Retinal pigment epithelial cell (primary cell): ENCODE results near the gene DEFB113.

ENCODE experiments used
- DNase-seq: peaks from one replicate; pipeline ENCODE4 v3.0.0-alpha.2; 2010; ENCODE audit warnings: low read depth
- H3K4me3 ChIP-seq: 2 replicates; pipeline ENCODE4 v1.5.1; 2011; ENCODE audit warnings: mild to moderate bottlenecking, low read length, control low read depth, moderate library complexity
- TF ChIP-seq, protein P1 (sequence below): conservative IDR thresholded peaks from 2 replicates; pipeline ENCODE4 v1.5.1; 2011; ENCODE audit warnings: low read depth, low read length, control low read depth, inconsistent platforms

DEFB113 gene, protein sequence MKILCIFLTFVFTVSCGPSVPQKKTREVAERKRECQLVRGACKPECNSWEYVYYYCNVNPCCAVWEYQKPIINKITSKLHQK

GRCh38 chr6:49969605-49970004, at the start of gene DEFB113:
DEFB113 (minus strand) TSS chr6:49969625; CDS start chr6:49969625, 0 bp downstream.
- no peak within 1 kb of the TSS for H3K4me3 ChIP-seq
- TF ChIP-seq, protein P1, sequence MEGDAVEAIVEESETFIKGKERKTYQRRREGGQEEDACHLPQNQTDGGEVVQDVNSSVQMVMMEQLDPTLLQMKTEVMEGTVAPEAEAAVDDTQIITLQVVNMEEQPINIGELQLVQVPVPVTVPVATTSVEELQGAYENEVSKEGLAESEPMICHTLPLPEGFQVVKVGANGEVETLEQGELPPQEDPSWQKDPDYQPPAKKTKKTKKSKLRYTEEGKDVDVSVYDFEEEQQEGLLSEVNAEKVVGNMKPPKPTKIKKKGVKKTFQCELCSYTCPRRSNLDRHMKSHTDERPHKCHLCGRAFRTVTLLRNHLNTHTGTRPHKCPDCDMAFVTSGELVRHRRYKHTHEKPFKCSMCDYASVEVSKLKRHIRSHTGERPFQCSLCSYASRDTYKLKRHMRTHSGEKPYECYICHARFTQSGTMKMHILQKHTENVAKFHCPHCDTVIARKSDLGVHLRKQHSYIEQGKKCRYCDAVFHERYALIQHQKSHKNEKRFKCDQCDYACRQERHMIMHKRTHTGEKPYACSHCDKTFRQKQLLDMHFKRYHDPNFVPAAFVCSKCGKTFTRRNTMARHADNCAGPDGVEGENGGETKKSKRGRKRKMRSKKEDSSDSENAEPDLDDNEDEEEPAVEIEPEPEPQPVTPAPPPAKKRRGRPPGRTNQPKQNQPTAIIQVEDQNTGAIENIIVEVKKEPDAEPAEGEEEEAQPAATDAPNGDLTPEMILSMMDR = no peak
- no peak for DNase-seq

- TF ChIP-seq, protein P1 = no peak
- no peak overlapping the region for H3K4me3 ChIP-seq
- DNase-seq = peak; percentile 86
Observed at GRCh38 chr6:50007819-50008218, 38.4 kb upstream of the DEFB113 start.

DNA sequence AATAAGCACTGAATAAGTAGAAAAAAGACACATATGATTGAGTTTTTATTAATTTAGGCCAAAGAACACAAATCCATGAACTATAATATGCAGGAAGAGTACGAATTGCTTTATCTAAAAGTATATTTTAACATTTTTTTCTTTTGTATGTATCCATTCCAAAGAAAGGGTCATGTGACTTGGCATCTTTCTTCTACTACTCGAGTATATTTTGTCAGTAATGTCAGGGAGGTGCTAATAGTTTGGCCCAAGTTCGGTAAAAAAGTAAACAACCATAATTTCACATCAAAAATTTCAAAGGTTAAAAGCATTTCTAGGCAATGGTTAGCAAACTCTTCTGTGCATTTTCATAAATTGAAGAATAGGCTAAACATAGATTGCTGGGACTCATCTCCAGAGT, 33.7 kb upstream of the DEFB113 start:
- DNase-seq = no peak
- no peak overlapping the region for H3K4me3 ChIP-seq
- TF ChIP-seq, protein P1 = no peak

DNA sequence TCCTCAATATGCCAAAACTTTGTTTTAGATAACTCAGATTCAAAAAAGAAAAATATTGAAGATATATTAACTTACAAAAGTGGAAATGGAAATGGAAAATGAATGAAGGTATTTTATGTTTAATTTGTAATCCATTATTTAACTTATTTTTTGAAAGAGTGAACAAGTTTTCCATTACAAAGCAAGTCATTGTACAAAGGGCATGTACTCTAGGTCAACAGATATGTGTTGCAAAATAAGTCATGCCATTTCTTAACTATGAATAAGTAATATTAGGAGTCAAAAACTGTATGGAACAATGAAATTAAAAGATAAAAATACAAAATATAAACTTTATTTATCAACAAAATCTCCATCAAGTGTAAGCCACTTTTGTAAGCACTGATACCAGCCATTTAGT, 25.9 kb upstream of the DEFB113 start:
- DNase-seq = no peak
- no peak overlapping the region for H3K4me3 ChIP-seq
- TF ChIP-seq, protein P1 = no peak

DNA sequence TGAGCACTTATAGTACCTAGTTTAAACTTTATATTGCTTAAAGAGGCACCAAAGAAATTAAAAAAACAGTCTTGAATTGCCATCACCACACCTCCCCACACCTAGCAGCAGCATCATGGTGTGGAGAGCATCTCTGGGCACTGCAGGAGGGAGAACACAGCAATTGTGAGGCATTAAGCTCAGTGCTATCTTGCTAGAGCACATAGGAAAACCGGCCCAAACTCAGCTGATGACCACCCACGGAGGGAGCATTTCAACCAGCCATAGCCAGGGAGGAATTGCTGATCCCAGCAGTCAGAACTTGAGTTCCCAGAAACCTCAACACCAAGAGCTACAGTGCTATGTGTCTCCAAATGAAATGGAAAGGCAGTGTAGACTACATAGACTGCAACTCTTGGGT, 19.5 kb upstream of the DEFB113 start:
- no peak for DNase-seq
- TF ChIP-seq, protein P1 = no peak
- no peak overlapping the region for H3K4me3 ChIP-seq

GRCh38 chr6:49987749-49988148, 18.3 kb upstream of the DEFB113 start:
- no peak for DNase-seq
- TF ChIP-seq, protein P1 = no peak
- no peak overlapping the region for H3K4me3 ChIP-seq

- TF ChIP-seq, protein P1 = no peak
- DNase-seq = no peak
- H3K4me3 ChIP-seq = no peak overlapping the region
Observed at GRCh38 chr6:49986551-49986950, 17.1 kb upstream of the DEFB113 start.
